GM18508 (cell line): ENCODE measurements around the gene UGT1A4.
"Not testable (repeated sequence)": the region's sequence is repeated elsewhere in the genome, so short reads cannot be mapped to it uniquely, and the experiment has no call there.

Experiments
- ATAC-seq: cut with Tn5 transposase; IDR thresholded peaks from one replicate; pipeline ENCODE4 v1.9.1; 2021; ENCODE audit warnings: moderate number of reproducible peaks; ENCODE audit not compliant: insufficient read depth, unreplicated experiment

UGT1A4 gene

GRCh38 chr2:233699424-233700027 is 19.0 kb upstream of the UGT1A4 start:
- no peak for ATAC-seq

DNA sequence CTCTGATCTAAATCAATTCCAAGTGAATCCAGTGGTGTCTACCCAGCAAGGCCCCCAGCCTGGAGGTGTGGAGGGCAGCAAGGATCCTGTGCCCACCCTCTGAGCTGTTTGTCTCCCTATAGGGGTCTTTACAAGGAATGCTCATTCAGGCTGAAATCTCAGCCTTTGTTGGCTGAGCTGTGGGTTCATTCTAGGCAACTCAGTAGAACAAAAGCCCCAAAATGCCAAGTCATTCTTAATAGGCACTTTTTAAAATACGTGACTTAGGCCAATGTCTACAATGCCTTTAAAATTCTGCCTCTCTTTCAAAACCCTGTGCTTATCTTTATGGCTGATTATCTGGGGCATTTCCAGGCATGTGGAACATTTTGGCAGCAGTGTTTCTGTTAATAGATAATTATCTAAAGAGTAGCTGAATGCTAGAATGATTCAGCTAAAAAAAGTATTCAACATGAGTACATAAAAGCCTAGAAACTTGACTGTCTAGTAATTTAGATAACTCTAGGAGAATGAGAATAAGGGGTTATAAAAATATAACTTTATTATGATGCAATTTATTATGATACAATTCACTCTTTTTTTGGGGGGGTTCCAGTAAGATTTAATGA is 18.4 kb upstream of the UGT1A4 start:
- no peak for ATAC-seq

DNA sequence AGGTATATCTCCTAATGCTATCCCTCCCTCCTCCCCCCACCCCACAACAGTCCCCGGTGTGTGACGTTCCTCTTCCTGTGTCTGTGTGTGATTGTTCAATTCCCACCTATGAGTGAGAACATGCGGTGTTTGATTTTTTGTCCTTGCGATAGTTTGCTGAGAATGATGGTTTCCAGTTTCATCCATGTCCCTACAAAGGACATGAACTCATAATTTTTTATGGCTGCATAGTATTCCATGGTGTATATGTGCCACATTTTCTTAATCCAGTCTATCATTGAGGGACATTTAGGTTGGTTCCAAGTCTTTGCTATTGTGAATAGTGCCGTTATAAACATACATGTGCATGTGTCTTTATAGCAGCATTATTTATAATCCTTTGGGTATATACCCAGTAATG is 17.7 kb upstream of the UGT1A4 start:
- not testable (repeated sequence) for ATAC-seq

DNA sequence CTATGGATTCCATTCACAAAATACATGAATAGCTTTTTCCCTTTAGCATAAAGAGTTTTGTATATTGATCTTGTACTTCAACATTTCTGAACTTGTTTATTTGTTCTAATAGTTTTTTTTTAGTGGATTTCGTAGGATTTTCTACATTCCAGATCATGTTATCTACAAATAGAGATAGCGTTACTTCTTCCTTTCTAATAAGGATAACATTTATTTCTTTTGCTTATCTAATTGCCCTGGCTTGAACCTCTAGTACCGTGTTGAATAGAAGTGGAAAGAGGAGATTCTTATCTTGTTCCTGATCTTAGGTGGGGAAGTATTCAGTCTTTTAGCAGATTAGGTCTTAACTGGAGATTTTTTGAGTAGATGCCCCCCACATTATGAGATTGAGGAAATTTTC is 16.3 kb upstream of the UGT1A4 start:
- no peak for ATAC-seq

DNA sequence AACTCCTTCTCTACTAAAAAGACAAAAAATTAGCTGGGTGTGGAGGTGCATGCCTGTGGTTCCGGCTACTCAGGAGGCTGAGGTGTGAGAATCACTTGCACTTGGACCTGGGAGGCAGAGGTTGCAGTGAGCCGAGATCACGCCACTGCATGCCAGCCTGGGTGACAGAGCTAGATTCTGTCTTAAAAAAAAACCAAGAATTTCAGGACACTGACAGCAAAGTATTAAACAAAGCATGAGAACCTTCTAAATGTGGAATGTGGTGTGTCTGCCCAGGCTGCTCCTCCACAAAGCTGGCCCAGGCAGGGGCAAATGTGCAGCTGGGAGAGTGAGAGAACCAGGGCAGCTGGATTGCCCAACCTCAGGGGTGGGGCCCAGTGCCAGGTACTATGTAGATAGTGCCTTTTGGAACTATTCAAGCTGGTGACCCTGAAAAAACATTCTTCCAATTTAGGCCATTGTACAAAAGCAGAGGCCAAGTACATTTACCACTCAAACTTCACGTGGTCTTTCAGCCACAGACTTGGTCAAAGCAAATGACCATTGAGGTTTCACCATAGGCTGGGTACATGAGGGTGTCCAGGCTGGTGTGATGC is 12.5 kb upstream of the UGT1A4 start:
- no peak for ATAC-seq

- ATAC-seq = no peak
Observed at GRCh38 chr2:233706720-233707119, 11.8 kb upstream of the UGT1A4 start.

DNA sequence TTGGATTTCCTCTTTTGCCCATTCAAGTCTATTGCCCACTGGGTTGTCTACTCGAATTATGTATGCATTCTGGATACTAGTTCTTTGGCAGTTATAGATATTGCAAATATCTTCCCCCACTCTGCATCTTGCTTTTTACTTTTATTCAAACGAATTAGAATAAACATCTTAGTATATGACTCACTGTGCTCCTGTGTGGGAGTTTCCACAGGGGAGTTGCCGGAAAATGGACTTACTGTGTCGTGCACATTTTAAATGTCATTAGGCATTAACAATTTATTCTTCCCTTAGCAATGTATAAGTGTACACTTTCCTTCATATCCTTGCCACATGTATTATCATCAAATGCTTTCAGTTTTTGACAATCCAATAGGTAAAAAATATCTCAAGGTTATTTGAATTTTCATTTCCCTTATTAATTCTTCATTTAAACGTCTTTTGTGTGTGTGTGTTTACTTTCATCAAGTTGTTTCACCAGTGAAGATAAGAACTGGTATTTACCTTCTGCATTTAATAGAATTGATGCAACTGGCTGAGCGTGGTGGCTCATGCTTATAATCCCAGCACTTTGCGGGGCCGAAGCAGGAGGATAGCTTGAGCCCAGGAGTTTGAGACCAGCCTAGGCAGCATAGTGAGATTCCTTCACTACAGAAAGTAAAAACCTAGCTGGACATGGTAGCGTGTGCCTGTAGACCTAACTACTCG is 10.4 kb upstream of the UGT1A4 start:
- ATAC-seq = no peak

- no peak for ATAC-seq
Observed at GRCh38 chr2:233708942-233709341, 9.6 kb upstream of the UGT1A4 start.

- no peak for ATAC-seq
Observed at GRCh38 chr2:233711312-233712008, 7.1 kb upstream of the UGT1A4 start.

DNA sequence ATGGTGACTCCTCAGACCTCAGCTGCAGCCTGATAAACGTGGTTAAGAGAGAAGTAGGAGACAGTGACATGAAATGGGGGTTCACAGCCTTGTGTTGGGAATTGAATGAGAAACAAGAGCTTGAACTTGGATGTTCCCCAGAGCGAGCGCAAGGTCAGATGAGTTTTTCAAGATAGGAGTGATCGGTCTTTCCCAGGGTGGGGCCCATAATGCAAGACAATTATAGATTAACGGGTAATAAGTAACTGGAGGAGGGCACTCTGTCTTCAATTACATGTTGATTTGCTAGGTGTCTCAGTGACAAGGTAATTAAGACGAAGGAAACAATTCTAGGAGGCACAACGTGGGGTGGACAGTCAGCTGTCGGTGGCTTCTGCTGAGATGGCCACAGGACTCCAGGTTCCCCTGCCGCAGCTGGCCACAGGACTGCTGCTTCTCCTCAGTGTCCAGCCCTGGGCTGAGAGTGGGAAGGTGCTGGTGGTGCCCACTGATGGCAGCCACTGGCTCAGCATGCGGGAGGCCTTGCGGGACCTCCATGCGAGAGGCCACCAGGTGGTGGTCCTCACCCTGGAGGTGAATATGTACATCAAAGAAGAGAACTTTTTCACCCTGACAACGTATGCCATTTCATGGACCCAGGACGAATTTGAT is 5.8 kb upstream of the UGT1A4 start, which contains the start of gene UGT1A5:
Gene UGT1A5, plus strand, starts transcription at position 297 of the 651 bp plus-strand sequence. Its CDS starts 85 bp downstream, at position 382.
- no peak for ATAC-seq

GRCh38 chr2:233713262-233713615 is 5.3 kb upstream of the UGT1A4 start:
- ATAC-seq = no peak

DNA sequence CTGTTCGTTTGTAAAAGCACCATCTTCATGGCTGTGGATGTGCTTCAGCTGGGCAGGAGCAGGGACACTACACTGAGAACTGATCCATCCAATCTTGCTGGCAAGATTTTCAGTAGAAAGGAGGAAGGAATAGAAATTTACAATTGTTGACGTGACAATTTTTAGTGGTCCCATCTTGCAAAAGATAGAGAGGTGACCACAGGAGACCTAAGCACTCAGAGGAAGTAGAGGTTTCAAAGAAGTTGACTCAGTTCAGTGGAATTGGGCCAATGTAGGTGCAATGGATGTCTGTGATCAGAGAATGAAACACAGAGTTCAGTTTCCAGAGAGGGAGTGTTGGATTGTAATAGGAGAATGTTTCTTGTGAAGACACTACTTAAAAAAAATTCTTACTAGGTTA is 4.4 kb upstream of the UGT1A4 start:
- ATAC-seq = no peak

DNA sequence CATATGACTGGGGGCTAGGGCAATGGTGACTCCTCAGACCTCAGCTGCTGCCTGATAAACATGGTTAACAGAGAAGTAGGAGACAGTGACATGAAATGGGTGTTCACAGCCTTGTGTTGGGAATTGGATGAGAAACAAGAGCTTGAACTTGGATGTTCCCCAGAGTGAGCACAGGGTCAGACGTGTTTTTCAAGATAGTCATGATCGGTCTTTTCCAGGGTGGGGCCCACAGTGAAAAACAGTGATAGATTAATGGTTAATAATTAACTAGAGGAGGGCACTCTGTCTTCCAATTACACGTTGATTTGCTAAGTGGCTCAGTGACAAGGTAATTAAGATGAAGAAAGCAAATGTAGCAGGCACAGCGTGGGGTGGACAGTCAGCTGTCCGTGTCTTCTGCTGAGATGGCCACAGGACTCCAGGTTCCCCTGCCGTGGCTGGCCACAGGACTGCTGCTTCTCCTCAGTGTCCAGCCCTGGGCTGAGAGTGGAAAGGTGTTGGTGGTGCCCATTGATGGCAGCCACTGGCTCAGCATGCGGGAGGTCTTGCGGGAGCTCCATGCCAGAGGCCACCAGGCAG is 10.3 kb downstream of the UGT1A4 start, which contains the start of gene UGT1A3:
Gene UGT1A3, plus strand, starts transcription at position 320 of the 579 bp plus-strand sequence. Its CDS starts 85 bp downstream, at position 405.
- no peak for ATAC-seq

DNA sequence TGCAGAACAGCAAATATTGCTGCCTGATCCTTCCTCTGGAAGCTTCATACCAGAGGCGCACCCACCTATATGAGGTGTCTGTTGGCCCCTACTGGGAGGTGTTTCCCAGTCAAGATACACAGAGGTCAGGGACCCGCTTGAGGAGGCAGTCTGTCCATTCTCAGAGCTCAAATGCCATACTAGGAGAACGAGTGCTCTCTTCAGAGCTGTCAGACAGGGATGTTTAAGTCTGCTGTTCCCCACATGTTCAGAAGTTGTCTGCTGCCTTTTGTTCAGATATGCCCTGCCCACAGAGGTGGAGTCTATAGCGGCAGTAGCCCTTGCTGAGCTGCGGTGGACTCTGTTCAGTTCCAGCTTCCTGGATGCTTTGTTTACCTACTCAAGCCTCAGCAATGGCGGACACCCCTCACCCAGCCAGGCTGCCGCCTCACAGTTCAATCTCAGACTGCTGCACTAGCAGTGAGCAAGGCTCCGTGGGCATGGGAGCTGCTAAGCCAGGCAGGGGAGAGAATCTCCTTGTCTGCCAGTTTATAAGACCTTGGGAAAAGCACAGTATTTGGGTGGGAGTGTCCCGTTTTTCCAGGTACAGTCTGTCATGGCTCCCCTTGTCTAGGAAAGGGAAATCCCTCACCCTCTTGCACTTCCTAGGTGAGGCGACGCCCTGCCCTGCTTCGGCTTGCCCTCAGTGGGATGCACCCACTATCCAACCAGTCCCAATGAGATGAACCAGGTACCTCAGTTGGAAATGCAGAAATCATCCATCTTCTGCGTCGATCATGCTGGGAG is 18.5 kb downstream of the UGT1A4 start:
- not testable (repeated sequence) for ATAC-seq

DNA sequence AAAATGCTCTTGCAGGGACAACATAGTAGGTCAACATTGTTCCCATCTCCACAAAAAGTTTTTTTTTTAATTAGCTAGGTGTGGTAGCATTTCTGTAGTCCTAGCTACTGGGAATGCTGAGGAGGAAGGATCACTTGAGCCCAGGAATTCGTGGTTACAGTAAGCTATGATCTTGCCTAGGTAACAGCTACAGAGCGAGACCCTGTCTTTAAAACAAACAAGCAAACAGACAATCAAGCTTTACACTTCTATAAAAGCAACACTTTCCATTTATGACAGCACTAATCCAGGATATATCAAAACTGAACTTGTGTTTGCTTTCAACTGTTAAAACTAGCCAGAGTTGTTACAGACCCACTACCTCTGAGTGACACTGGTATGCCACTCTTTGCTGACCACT is 22.3 kb downstream of the UGT1A4 start:
- no peak for ATAC-seq

GRCh38 chr2:233743464-233744259 is 25.1 kb downstream of the UGT1A4 start:
- no peak for ATAC-seq

GRCh38 chr2:233745073-233745755 is 26.7 kb downstream of the UGT1A4 start:
- no peak for ATAC-seq

- ATAC-seq = not testable (repeated sequence)
Observed at GRCh38 chr2:233745838-233746237, 27.3 kb downstream of the UGT1A4 start.
